Stimulated activated CD4-positive, alpha-beta T cell treated with anti-CD3 and anti-CD28 coated beads, Interleukin-4, amount 100 ng/mL, for 48 hours (primary cell): ENCODE results near the gene GPR6.

ENCODE experiments used
- DNase-seq, 2 donors: peaks; one replicate each; pipeline ENCODE4 v3.0.0-alpha.2; 2020; ENCODE audit warnings: low read depth in 2 of 2

The GPR6 gene, protein sequence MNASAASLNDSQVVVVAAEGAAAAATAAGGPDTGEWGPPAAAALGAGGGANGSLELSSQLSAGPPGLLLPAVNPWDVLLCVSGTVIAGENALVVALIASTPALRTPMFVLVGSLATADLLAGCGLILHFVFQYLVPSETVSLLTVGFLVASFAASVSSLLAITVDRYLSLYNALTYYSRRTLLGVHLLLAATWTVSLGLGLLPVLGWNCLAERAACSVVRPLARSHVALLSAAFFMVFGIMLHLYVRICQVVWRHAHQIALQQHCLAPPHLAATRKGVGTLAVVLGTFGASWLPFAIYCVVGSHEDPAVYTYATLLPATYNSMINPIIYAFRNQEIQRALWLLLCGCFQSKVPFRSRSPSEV

GRCh38 chr6:109978174-109979032 is at the start of gene GPR6:
Gene GPR6, plus strand, starts transcription at chr6:109978311. Its CDS starts 802 bp downstream, at chr6:109979113.
- peak; percentile 24 to 50 for DNase-seq

DNA sequence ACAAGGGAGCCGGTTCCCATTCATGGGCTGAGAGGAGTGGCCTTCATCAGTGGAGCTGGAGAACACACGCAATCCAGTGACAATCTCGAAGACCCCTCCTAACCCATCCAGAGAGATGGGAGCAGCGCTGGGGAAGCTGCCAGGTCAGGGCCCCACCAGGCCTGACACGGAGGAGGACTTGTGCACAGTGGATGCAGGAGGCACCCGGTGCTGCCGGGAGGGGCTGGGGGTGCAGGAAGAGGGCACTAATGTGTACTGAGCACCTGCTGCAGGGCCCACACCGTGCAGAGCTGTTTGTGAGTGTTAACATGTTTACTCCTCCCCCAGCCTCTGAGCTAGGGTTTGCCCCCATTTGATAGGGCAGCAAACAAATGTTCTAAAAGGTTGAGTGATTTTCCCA is 43.8 kb upstream of the GPR6 start:
- no peak for DNase-seq

GRCh38 chr6:109939654-109940053 is 38.5 kb upstream of the GPR6 start:
- no peak for DNase-seq

DNA sequence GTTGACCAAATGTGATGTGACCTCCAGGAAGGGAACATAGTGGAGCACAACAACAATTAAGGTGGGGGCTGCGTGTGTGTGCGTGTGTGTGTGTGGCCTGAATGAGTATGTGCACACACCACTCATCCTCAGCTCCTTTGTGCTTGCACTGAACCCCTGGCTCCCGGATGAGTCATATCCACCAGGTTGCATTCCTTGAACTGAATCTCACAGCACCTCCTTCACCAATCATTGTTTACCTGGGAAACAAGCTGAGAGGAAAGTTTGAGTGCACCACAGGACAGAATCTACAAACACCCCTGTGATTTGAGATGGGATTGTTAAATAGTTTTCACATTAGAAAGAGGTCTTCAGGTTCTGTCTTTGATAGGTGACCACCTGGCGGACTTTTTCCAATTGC is 33.7 kb upstream of the GPR6 start:
- no peak for DNase-seq

GRCh38 chr6:109945091-109945490 is 33.0 kb upstream of the GPR6 start:
- no peak for DNase-seq

DNA sequence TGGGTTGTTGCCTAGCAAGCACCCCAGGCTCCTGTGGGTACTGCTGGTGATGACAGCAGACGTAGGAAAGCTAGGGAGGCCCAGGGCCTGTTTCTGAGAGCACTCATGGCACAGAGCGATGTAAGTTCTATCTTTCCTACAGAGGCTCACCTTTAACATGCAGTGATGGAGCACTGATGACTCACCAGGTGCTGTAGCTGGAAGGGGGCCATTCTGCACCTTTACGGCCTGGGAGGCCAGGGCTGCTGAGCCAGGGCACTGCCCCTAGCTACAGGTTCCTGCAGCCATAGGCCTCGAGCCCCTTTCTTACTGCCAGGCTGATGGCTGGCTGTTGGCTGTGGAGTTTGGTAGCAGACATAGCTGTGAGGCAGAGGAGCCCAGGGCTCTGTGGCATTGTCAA is 31.1 kb upstream of the GPR6 start:
- DNase-seq: no peak

DNA sequence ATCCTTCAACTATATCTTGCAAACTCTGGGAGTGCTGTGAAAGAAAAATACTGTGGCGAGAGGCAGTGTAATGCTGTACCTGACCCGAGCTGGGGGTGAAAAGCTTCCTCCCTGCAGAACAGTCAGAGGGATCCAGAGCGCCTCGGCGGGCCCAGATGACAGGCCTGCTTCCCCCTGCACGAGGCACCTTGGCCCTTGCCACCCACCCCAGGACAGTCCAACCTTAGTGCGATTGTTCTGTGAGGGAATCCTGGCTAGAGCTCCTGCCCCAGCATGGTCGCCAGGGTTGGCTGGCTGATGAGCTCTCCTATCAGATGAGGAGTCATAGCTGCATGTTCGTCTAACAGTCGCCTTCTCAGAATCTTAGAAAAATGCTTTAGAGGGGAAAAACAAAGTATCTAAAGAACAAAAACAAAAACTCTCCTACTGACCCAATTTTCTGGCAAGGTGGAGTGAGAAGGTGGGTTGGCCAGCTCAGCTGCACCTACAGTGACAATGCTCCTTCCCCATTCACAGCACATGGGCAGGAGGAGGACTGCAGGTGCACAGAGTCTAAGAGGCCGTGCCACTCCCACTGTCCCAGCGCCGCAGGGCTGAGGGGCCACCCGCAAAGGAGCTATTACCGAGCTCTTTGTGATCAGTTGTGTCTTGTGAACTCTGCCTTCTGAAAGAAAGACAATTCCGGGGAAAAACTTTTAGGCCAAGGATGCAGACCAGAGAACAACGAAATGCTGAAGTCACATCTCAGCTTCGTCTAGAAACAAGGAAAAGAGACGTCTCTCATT is 28.6 kb upstream of the GPR6 start:
- no peak for DNase-seq

GRCh38 chr6:109955491-109955890 is 22.6 kb upstream of the GPR6 start:
- DNase-seq: no peak

DNA sequence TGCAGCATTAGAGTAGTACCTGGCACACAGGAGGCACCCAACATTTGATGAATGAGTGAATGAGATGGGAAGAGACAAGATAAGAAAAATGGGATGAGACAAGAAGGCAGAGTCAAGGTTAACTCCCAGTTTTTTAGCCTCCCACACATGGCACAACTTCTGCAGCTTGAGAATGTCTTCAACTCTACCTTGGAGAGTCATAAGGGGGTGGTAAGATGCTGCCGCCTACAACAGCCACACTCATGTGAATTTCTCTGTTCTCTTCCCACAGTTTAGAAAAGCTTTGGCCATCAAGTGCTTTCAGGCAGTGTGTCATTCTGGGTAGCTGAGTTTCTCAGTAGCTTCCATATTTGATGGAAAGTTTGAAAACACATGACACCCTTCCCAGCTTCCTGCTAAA is 19.5 kb upstream of the GPR6 start:
- no peak for DNase-seq

GRCh38 chr6:109961611-109962041 is 16.5 kb upstream of the GPR6 start:
- DNase-seq: no peak

DNA sequence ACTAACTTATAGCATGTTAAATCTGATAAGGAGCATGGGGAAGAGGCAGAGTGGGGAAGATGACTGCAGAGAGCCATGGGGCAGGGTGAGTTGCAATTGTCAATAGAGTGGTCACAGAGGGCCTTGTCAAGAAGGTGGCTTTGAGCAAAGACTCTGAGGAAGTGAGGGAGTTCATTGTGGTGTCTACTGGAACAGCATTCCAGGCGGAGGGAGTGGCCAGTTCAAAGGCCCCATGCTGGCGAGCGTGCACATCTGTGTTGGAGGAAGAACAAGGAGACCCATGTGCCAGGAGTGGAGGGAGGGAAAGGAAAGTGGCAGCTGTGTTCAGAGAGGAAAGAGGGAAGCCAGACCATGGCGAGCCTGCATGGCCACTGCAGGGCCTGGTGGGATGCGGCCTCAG is 15.8 kb upstream of the GPR6 start:
- no peak for DNase-seq

DNA sequence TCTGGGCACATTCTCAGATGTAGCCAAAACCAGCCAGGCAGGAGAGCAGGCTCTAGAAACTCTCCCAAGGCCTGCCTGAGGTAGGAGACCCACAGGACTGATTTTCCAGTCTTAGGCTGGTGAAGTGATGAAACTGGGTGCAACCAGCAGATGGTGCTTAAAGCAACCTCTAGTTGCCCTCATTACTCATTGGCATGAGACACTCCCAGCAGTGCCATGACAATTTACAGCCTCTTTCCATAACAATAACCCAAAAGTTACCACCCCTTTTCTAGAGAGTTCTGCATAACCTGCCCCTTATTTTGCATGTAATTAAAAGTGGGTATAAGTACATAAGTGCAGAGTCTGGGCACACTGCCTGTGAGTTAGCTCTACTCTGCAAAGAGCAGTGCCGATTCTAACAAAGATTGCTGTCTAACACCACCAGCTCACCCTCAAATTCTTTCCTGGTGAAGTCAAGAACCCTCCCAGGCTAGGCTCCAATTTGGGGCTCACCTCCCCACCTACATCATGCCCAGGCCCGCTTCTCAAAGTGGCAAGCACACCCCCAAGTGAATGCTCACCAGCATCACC is 14.4 kb upstream of the GPR6 start:
- no peak for DNase-seq

DNA sequence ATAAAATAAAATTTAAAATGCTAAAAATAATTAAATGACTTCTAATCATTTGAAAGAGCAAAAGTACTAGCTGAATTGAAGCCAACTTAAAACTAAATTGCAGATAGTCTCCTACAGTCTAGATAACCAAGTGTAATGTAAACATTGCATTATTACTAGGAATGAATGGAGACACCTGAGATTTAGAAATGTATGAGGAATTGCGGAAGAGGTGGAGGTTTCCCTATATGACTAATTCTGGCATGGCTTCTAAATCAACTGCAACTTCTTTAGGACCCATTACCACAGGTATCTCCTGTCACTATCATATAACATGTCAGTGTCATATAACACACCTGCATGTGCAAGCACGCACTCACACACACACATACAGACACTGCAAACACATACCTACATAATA is 13.2 kb upstream of the GPR6 start:
- DNase-seq: no peak

DNA sequence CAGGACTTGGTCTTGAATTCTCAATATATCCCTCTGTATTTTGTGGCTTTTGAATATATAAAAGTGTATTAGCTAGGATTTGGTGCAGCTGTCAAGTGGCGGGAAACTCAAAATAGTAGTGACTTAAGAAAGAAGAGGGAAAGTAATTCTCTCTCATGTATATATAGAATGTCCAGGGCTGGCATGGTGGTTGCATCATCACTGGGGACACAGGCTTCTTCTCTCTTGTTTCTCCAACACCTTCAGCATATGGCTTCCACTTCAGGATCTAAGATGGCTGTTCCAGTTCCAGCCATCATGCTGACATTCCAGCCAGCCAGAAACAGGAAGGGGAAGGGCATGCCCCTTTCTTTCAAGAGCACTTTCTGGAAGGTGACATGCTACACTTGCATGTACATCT is 11.8 kb upstream of the GPR6 start:
- no peak for DNase-seq

DNA sequence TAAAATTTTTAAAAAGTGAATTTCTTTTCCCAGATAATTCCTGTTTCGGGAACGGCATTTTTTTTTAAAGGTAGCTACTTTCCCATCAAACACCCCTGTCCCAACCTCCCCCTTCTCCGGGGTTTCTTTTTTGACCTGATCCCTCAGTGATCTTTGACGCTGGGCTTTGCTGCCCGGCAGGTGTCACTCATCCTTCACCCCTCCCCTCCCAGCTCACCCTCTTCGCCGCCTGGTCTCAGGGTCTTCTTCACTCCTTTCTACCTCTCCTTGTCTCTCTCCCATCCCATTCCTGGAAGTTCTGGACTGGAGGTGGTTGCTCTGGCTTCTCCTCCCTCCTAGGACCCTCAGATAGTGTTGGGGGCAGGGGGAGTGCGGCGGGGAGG is 329 bp upstream of the GPR6 start:
- DNase-seq: no peak

GRCh38 chr6:109979033-109979921 is 1.2 kb downstream of the GPR6 start:
- no peak for DNase-seq

- DNase-seq: no peak
Observed at GRCh38 chr6:109984410-109984809, 6.3 kb downstream of the GPR6 start.

DNA sequence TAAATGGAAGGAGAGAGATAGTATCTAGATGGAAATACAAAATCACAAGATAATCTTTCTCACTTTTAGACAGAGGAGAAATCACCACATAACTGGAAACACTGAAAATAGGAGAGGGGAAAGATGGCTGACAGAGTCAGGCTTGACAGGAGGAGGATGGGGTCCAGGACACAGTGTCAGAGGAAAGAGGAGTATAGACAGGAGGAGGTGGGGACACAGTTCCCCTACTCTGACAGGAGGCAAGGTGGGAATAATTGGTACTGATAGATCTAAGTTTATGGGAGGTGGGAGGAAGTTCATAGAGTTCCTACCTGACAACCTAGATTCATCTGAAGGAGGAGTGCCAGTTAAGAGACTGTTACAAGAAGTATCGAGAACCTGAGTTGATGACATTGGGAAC is 9.1 kb downstream of the GPR6 start:
- DNase-seq: no peak

GRCh38 chr6:109991201-109992101 is 13.3 kb downstream of the GPR6 start:
- no peak for DNase-seq
